MV-4-11 (cell line): ENCODE measurements around the gene IL31.
A peak's percentile ranks its signal among the peaks of the same experiment; 100 is the strongest.
"Not testable (repeated sequence)": the region's sequence is repeated elsewhere in the genome, so short reads cannot be mapped to it uniquely, and the experiment has no call there.

Source experiments
- DNase-seq: peaks from one replicate; lab custom pipeline; 2025; lab: John Stamatoyannopoulos, UW

IL31 gene

GRCh38 chr12:122174155-122174845 lies at the start of gene IL31:
Gene IL31 (minus strand): TSS chr12:122174221. CDS start chr12:122174172, 49 bp downstream.
- no peak for DNase-seq

GRCh38 chr12:122216445-122216844 lies 42.4 kb upstream of the IL31 start:
- DNase-seq = no peak

DNA sequence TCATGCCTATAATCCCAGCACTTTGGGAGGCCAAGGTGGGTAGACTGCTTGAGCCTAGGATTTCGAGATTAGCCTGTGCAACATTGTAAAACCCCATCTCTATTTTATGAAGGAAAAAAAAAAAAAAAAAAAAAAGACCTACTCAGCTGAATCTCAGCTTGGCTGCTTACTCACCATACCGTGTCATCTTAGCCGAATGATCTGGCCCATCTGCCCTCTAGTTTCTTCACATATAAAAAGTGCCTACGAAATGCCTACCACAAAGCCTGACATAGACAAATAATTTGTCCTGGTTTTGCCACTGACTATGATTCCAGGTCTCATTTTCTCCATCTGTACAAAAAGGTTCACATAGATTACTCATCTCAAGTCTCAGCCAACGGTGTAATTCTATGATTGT lies 41.8 kb upstream of the IL31 start:
- no peak for DNase-seq

- no peak for DNase-seq
These were observed 34.2 kb upstream of the IL31 start for GRCh38 chr12:122208073-122208820.

GRCh38 chr12:122207391-122207790 lies 33.4 kb upstream of the IL31 start:
- no peak for DNase-seq

GRCh38 chr12:122206976-122207375 lies 33.0 kb upstream of the IL31 start:
- DNase-seq = no peak

DNA sequence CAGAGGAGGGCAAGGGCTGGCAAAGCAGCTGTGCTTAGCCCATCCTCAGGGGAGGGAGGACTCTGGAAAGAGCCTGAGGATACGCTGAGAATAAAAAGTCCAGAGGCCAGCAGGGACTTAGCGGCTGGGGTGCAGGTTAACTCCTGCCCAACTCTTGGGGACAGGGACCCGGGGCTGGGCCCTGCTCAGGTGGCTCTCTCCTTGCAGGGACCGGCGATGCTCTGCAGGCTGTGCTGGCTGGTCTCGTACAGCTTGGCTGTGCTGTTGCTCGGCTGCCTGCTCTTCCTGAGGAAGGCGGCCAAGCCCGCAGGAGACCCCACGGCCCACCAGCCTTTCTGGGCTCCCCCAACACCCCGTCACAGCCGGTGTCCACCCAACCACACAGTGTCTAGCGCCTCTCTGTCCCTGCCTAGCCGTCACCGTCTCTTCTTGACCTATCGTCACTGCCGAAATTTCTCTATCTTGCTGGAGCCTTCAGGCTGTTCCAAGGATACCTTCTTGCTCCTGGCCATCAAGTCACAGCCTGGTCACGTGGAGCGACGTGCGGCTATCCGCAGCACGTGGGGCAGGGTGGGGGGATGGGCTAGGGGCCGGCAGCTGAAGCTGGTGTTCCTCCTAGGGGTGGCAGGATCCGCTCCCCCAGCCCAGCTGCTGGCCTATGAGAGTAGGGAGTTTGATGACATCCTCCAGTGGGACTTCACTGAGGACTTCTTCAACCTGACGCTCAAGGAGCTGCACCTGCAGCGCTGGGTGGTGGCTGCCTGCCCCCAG lies 32.3 kb upstream of the IL31 start:
- no peak for DNase-seq

- peak; percentile 19 for DNase-seq
These were observed 31.3 kb upstream of the IL31 start for GRCh38 chr12:122205053-122205925.

DNA sequence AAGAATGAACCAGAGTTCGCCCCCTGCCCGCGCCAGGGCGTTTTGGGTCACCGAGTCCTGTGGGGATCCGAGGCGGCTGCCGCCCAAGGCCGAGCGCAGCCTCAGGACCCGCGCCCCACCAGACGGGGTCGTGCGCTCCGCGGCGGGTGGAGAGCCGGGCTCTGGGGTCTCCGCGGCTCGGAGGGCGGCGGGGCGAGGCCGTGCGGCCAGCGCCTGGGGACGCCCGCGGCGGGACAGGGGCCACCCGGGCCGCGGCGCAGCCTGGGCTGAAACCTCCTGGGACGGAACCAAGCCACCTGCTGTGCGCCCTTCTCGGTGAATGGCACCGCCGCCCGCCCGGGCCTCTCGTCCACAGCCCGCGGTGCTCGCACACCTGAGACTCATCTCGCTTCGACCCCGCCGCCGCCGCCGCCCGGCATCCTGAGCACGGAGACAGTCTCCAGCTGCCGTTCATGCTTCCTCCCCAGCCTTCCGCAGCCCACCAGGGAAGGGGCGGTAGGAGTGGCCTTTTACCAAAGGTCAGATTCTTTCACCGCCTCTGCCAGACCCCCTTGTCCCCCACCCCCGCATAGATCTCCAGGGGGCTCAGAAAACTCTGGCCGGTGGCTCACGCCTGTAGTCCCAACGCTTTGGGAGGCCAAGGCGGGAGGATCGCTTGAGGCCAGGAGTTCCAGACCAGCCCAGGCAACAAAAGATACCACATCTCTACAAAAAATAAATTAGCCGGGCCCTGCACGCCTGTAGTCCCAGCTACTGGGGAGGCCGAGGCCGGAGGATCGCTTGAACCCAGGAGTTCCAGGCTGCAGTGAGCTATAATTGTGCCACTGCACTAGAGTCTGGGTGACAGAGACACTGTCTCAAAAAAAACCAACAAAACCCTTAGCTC lies 30.4 kb upstream of the IL31 start:
- no peak for DNase-seq

DNA sequence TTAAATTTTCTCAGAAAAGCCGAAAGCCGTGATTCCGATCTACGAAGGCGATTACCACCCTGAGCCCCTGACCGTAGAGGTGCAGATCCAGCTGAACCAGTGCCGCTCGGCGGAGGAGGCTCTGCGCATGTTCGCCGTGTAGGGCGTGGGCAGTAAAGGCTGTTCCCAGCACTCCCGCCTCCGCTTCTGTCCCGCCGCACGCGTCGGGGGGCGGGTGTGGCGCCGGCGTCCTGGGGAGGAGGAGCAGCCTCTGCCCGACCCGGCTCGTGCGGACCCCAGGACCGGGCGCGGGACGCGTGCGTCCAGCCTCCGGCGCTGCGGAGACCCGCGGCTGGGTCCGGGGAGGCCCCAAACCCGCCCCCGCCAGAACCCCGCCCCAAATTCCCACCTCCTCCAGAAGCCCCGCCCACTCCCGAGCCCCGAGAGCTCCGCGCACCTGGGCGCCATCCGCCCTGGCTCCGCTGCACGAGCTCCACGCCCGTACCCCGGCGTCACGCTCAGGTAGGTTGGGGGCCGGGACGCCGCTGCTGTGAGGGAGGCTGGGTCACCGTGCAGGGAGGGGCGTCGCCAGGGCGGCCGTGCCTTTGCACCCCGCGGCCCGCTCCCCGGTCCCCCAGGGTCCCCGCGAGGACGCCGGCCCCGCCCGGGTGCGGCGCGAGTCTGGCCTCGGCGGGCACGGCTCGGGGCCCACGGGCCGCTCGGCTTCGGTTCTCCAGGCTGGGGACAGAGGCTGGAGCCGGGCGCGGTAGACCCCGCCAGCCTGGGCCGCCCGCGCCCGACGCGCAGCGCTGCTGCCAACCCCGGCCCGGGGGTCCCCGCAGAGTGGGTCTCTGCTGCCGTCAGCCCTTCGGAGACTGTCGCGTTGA lies 29.5 kb upstream of the IL31 start, which contains the start of gene B3GNT4:
Gene B3GNT4 (plus strand): TSS at position 409 of the 866 bp plus-strand sequence. CDS start 910 bp downstream, outside the sequence.
- DNase-seq = no peak

DNA sequence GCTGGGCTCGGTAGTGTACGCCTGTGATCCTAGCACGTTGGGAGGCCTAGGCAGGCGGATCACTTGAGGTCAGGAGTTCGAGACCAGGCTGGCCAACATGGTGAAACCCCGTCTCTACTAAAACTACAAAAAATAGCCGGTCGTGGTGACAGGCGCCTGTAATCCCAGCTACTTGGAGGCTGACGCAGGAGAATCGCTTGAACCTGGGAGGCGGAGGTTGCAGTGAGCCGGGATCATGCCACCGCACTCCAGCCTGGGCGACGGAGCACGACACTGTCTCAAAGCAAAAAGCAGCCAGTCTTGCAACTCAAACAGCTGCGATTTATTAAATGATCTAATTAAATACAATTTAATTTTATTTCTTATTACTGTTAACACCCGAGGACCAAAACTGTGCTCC lies 28.8 kb upstream of the IL31 start:
- DNase-seq = not testable (repeated sequence)

DNA sequence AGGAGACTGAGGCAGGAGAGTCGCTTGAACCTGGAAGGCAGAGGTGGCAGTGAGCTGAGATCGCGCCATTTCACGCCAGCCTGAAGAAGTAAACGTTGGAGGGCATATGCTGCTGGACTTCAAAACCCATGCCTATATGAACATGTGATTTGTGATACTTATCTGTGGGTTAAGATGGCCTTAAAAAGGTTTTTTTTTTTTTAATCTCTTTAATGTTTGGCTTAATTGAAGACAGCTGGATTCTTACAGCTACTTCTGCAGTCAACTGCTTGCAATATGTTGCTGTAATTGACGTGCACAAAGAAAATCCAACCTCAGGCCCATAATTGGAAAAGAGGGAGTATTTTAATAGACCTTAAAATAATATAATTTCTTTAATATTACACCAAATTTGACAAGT lies 28.0 kb upstream of the IL31 start:
- DNase-seq = no peak

- no peak for DNase-seq
These were observed 27.4 kb upstream of the IL31 start for GRCh38 chr12:122201381-122201780.

DNA sequence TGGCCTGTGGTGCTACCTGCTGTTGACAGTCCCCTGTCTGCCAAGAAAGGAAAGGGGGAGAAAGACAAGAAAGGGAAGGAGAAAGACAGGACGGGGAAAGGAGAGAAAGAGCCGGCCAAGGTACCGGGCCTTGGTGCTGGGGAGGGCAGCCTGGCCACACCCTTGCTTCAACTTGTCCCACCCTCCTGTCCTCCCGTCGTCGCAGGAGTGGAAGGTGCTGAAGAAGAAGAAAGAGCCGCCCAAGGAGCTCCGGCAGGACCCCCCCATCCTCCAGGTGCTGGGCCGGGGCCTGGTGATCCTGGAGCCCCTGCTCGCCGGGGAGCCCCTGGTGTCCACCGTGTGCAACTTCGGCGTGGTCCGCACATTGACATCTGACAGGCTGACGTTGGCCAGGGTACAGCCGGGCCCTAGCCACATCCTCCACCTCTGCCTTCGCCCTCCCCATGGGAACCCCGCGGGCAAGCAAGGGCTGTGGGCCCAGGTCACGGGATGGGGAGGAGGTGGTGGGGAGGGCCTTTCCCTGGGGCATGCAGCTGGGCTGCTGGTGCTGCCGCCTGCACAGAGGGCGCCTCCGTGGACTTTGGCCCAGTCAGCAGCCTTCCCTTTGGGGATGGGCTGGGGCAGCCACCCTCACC lies 26.6 kb upstream of the IL31 start:
- no peak for DNase-seq

DNA sequence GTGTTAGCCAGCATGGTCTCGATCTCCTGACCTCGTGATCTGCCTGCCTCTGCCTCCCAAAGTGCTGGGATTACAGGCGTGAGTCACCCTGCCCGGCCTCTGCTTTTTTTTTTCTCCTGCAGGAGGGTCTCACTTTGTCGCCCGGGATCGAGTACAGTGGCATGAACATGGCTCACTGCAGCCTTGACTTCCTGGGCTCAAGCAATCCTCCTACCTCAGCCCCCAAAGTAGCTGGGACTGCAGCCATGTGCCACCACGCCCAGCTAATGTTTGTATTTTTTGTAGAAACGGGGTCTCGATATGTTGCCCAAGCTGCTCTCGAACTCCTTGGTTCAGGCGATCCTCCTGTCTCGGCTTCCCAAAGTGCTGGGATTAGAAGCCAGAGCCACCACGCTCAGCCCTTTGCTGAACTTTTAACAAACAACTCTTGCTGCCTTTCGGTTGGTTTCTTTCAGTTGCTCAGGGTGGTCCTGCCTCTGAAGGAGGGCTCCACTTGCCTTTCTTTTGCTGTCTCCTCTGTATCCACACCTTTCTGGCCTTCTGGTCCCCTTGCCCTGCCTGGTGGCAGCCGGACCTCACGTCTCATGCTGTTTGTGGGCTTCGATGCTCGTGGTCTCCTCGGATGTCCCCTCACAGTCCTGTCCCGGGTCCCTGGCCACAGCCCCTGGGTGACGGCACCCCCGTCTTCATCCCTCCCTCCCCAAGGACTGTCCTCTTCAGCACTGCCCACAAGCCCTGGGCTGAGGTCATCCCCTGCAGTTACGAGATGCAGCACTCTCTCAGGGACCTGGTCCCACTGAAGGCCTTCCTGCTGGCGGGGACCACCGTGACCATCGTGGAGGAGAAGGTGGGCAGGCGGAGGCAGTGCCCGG lies 25.7 kb upstream of the IL31 start:
- no peak for DNase-seq

DNA sequence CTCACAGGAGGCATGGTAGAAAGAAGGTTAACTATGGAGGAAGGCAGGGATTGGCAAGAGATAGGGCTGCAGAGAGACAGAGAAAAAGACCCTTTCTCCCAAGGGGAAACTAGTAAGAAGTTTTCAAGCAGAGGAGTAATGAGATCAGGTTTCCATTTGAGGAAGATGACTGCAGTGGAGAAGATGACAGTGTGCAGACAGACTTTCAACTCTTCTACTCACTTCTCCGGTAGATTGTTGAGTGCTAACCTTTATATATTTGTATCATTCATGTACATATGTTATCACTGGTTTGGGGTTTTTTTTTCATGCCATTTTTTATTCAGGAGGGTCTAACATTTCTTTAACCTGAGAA lies 23.6 kb upstream of the IL31 start:
- DNase-seq = no peak

- no peak for DNase-seq
These were observed 21.4 kb upstream of the IL31 start for GRCh38 chr12:122195405-122195804.

DNA sequence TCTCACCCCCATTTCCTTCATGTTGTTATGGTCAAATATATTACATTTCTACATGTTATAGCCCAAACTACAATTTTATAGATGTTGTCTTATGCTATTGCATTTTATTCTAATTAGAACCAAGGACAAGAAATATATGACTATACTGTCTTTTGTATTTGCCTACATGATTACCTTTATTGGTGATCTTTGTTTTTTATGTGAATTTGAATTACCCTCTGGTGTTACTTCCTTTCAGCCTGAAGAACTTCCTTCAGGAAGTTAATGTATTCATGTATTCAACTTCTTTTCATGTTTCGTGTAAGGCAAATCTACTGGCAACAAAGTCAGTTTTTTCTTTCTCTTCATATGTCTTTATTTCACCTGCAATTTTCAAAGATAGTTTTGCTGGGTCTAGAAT lies 20.8 kb upstream of the IL31 start:
- DNase-seq = no peak
